Stimulated activated CD8-positive, alpha-beta memory T cell treated with anti-CD3 and anti-CD28 coated beads, Interleukin-15, amount 100 ng/mL, for 1 hour (primary cell): ENCODE results near the gene GCM1.

Experiments
- DNase-seq: peaks from one replicate; pipeline ENCODE4 v3.0.0-alpha.2; 2020; ENCODE audit warnings: low read depth

GCM1 gene

GRCh38 chr6:53152576-53152975, 3.9 kb upstream of the GCM1 start:
- no peak for DNase-seq

GRCh38 chr6:53151676-53152075, 3.0 kb upstream of the GCM1 start:
- no peak for DNase-seq

- no peak for DNase-seq
Observed at GRCh38 chr6:53144802-53145201, 3.8 kb downstream of the GCM1 start.

GRCh38 chr6:53143710-53144109, 4.9 kb downstream of the GCM1 start:
- no peak for DNase-seq

DNA sequence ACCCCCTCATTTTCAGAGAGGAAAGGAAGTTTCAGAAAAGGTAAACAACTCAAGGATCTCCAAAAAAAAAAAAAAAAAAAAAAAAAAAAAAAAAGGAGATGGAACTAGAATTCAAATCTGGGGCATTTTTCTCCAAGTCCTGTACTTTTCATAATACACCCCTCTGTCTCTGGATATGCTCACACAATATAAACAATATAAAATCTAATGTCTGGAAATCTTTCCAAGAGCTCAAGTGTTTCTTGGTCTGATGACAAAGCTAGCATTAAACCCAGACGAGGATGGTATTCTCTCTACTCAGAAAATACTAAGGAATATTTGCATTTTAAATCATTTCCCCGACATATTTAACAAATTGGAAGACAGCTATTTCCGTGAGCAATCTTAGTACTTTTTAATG, 5.8 kb downstream of the GCM1 start:
- DNase-seq: no peak

GRCh38 chr6:53139841-53140413, 8.7 kb downstream of the GCM1 start:
- no peak for DNase-seq

DNA sequence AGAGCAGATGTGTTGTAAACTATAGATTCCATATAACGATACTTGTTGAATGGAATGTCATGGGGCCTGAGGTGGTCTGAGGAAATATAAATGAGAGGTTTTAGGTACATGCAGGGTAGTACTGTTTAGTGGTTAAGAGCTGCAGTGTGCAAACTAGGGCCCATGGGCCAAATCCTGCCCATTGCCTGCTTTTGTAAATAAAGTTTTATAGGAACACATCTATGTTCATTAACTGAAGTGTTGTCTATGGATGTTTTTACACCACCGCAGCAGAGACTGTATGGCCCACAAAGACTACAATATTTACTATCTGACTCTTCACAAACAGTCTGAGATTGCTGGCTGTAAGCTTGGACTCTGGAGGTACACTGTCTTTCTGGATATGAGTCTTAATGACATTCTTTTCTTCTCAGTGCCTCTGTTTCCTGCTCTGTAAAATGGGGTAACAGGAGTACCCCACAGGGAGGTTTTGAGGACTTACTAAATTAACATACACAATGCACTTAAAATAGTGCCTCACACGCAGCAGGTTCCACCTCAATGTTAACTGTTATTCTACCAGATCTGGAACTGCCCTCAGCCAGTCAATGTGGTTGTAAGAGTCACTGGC, 12.5 kb downstream of the GCM1 start:
- no peak for DNase-seq

- no peak for DNase-seq
Observed at GRCh38 chr6:53134601-53135235, 13.9 kb downstream of the GCM1 start.

GRCh38 chr6:53133961-53134360, 14.7 kb downstream of the GCM1 start:
- no peak for DNase-seq

GRCh38 chr6:53130569-53131290, 17.9 kb downstream of the GCM1 start:
- DNase-seq: no peak

DNA sequence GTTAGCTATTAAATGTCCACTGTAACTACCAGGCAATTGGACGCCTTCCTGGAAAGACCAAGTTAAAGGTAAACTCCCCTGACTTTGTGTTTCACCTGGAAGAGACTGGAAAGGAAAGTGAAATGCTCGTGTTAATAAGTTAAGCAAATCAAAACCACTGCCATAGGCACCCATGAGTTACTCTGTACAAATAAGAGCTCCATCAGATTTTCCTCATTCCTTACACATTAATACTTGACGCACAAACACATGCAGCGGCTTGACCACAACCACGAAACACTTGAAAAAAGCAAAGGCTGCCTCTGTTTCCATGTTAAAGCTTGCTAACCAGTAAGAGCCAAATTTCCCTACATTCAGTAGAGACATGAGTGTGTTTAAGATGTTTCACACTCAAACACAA, 19.8 kb downstream of the GCM1 start:
- no peak for DNase-seq

DNA sequence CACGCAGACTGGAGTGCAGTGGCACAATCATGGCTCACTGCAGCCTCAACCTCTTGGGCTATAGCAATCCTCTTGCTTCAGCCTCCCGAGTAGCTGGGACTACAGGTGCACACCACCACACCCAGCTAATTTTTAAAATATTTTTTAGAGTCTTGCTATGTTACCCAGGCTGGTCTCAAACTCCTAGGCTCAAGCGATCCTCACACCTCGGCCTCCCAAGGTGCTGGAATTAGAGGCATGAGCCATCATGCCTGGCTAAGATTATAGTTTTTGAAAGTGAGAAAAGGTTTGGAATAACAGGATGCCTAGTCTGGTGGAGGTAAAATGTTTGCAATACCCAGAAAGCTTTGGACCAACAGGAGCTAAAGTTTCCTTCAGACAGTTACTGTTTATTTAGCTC, 23.4 kb downstream of the GCM1 start:
- no peak for DNase-seq

DNA sequence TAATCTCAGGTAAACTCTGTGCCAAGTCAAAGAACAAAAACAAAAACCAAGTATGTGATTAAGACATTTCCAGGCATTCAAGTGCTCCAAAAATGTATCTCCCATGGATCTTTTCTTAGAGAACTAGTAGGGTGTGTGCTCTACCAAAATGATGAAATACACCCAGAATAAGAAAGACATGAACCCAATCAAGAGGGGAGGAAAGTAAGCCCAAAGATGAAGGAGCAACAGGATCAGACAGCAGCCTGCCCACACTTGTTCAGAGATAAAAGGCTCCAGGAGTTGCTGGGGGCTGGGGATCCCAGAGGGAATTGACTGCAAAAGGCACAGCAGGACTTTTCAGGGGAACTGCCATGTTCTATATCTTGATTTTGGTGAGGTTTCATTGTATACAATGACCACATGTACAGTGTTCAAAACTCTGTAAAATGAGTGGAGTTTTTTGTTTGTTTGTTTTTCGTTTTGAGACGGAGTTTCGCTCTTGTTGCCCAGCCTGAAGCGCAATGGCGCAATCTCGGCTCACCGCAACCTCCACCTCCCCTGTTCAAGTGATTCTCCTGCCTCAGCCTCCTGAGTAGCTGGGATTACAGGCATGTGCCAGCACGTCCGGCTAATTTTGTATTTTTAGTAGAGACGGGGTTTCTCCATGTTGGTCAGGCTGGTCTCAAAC, 24.4 kb downstream of the GCM1 start:
- DNase-seq: no peak

DNA sequence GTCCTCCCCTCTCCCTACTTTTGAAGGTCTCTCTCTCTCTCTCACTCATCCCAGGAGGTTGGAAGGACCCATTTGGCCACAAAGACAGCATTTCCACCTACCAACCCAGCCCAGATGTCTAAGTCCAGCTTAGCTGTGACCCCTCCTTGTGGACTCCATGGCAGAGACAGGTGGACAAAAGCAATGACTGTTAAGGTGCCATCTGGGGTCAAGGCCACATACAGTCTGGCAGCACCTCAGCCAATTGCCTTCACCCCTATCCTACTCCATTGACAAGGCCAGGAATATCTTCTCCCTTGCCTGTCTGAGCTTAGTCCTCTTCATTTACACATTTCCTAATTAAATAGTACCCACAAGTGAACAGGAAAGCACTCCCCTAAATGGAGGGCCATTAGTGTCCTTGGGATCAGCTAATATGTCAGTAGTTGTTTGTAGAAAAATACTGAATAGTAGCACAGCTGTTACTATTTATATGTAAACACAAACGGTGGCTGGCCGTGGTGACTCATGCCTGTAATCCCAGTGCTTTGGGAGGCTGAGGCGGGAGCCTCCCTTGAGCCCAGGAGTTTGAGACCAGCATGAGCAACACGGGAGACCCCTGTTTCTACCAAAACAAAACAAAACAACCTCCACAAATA, 28.8 kb downstream of the GCM1 start:
- DNase-seq: no peak

DNA sequence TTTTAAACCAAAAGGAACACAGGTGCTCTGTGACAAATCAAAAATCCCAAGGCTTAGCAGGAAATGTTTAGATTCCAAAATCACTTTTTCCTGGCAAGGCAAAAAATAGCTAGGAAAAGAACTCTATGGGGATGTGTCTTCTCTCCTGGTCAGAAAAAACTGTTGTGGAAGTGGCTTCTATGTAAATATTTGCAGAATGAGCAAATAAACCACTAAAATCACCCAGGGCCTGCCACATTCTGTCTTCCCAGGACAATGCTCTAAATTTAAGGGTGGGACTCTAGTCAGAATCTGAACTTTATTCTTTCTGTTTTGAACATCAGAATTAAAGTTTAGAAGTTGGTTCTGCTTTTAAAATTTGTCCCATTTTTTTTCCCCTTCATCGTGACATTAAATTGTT, 29.3 kb downstream of the GCM1 start:
- no peak for DNase-seq

- no peak for DNase-seq
Observed at GRCh38 chr6:53115741-53116140, 32.9 kb downstream of the GCM1 start.

GRCh38 chr6:53115113-53115512, 33.5 kb downstream of the GCM1 start:
- DNase-seq: no peak

DNA sequence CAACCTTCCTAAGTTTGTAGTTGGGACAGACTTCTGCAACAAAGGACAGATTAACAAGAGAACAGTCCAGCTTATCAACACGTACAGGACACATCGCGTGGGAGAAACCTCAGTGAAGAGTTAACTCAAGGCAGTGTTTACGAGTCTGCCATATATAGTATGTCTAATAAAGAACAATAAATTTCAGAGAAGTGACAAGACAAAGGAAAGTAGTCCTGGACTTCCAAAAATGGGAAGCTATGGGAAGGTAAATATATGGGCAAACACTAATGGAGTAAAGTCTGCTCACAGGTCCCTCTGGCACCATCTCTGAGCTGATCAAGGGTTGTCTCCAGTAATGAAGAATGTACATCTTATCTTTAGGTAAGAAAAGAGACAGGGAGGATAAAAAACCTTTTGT, 34.9 kb downstream of the GCM1 start:
- DNase-seq: no peak

- DNase-seq: no peak
Observed at GRCh38 chr6:53112871-53113270, 35.8 kb downstream of the GCM1 start.

- no peak for DNase-seq
Observed at GRCh38 chr6:53112404-53112803, 36.2 kb downstream of the GCM1 start.

- DNase-seq: no peak
Observed at GRCh38 chr6:53111865-53112264, 36.8 kb downstream of the GCM1 start.

- DNase-seq: no peak
Observed at GRCh38 chr6:53109612-53110011, 39.0 kb downstream of the GCM1 start.
